ENCODE data around the gene LEPROT. TPM values are rescaled to one million over a fixed set of nuclear protein-coding genes. Genes with fewer than 3 reads are reported as not detected.

LEPROT gene
- total RNA-seq, 1 experiment from 2014 or later = 18.1 TPM

GRCh38 chr1:65395887-65396612 is 24.4 kb upstream of the LEPROT start:
- Mint-ChIP-seq H3K4me1 (peaks cover 7% of the 10 kb centered on the region), H3K27me3 (ENCODE audit: low read depth) (no peaks in the 10 kb centered on the region), H3K36me3 (no peaks in the 10 kb centered on the region), H3K9me3 (no peaks in the 10 kb centered on the region), H3K4me3 (no peak overlapping the region), H3K27ac (no peak overlapping the region)
- CTCF ChIA-PET = interaction anchor here (1.0 kb wide), 1 partner anchor 63 kb away, joined by 3 read pairs; no protein-coding TSS in a partner anchor
- POLR2A ChIA-PET = no interaction called here
- ATAC-seq = peak; percentile 87
- TF ChIP-seq ZNF532 (CRISPR knock-in tag; IDR thresholded peaks at IDR 0.05; ENCODE audit: borderline replicate concordance) = no peak
- TF ChIP-seq SP1 (CRISPR knock-in tag; conservative IDR thresholded peaks at IDR 0.05) = no peak
- no peak for TF ChIP-seq NR2C2 (CRISPR knock-in tag; IDR thresholded peaks at IDR 0.05)
- no peak for TF ChIP-seq GTF2I (CRISPR knock-in tag; conservative IDR thresholded peaks at IDR 0.05)
- no peak for TF ChIP-seq ERG (CRISPR knock-in tag; IDR thresholded peaks at IDR 0.05)
- no peak for TF ChIP-seq FOXJ3 (CRISPR knock-in tag; IDR thresholded peaks at IDR 0.05; ENCODE audit: borderline replicate concordance)
- TF ChIP-seq ZNF425 (CRISPR knock-in tag; conservative IDR thresholded peaks at IDR 0.05) = no peak
- TF ChIP-seq TP53 (CRISPR knock-in tag; IDR thresholded peaks at IDR 0.05) = no peak
- TF ChIP-seq SMAD4 (CRISPR knock-in tag; IDR thresholded peaks at IDR 0.05) = no peak
- no peak for TF ChIP-seq ARID4B (CRISPR knock-in tag; IDR thresholded peaks at IDR 0.05; ENCODE audit: borderline replicate concordance)
- TF ChIP-seq NR1H2 (CRISPR knock-in tag; IDR thresholded peaks at IDR 0.05) = no peak
- no peak for TF ChIP-seq NFYB (CRISPR knock-in tag; conservative IDR thresholded peaks at IDR 0.05; ENCODE audit: low read depth)
- TF ChIP-seq KAT7 (CRISPR knock-in tag; IDR thresholded peaks at IDR 0.05; ENCODE audit: borderline replicate concordance) = no peak
- no peak for TF ChIP-seq CBFB (CRISPR knock-in tag; IDR thresholded peaks at IDR 0.05; ENCODE audit: low read depth)
- no peak for TF ChIP-seq E2F5 (CRISPR knock-in tag; IDR thresholded peaks at IDR 0.05)
- no peak for TF ChIP-seq NFE2L1 (CRISPR knock-in tag; IDR thresholded peaks at IDR 0.05)
- TF ChIP-seq RORB (CRISPR knock-in tag; IDR thresholded peaks at IDR 0.05) = no peak
- TF ChIP-seq FOXP1 (CRISPR knock-in tag; IDR thresholded peaks at IDR 0.05; ENCODE audit: borderline replicate concordance) = no peak
- no peak for TF ChIP-seq CREM (CRISPR knock-in tag; IDR thresholded peaks at IDR 0.05)
- no peak for TF ChIP-seq ZMAT4 (CRISPR knock-in tag; IDR thresholded peaks at IDR 0.05)
- no peak for DNase-seq (ENCODE audit: low spot score)
